ENCODE data around the gene RNF8. TPM values are rescaled to one million over a fixed set of nuclear protein-coding genes. Genes with fewer than 3 reads are reported as not detected.

Gene RNF8
- total and polyA plus RNA-seq, 2 experiments from 2014 or later, result 38.5 to 49.9 TPM

GRCh38 chr6:37409501-37409900 is 55.7 kb downstream of the RNF8 start:
- TF ChIP-seq CTCF (IDR thresholded peaks at IDR 0.05; ENCODE audit: low read depth, low read length), result no peak
- no peak overlapping the region for H3K4me3 ChIP-seq
- no peak for DNase-seq (ENCODE audit: low read depth in 1 of 2, low spot score in 1 of 2)

GRCh38 chr6:37417393-37417792 is 63.6 kb downstream of the RNF8 start:
- Histone ChIP-seq H3K27me3 (no peaks in the 10 kb centered on the region), H3K36me3 (no peaks in the 10 kb centered on the region), H3K4me3 (no peak overlapping the region), H3K4me1 (ENCODE audit: low read depth) (no peaks in the 10 kb centered on the region), H3K9me3 (ENCODE audit: low read depth) (no peaks in the 10 kb centered on the region), H3K27ac (no peak overlapping the region)
- TF ChIP-seq CTCF (IDR thresholded peaks at IDR 0.05; ENCODE audit: low read depth, low read length), result no peak
- DNase-seq (ENCODE audit: low read depth in 1 of 2, low spot score in 1 of 2), result no peak

More at GRCh38 chr6:37409501-37409900, 55.7 kb downstream of the RNF8 start:
- H3K27me3 ChIP-seq, result no peaks in the 10 kb centered on the region
- no peaks in the 10 kb centered on the region for H3K36me3 ChIP-seq
- no peaks in the 10 kb centered on the region for H3K9me3 ChIP-seq (ENCODE audit: low read depth)
- no peak overlapping the region for H3K27ac ChIP-seq
- no peaks in the 10 kb centered on the region for H3K4me1 ChIP-seq (ENCODE audit: low read depth)

GRCh38 chr6:37418722-37419121 is 64.9 kb downstream of the RNF8 start:
- no peaks in the 10 kb centered on the region for H3K4me1 ChIP-seq (ENCODE audit: low read depth)
- DNase-seq (ENCODE audit: low read depth in 1 of 2, low spot score in 1 of 2), result no peak
- H3K9me3 ChIP-seq (ENCODE audit: low read depth), result no peaks in the 10 kb centered on the region
- H3K36me3 ChIP-seq, result no peaks in the 10 kb centered on the region
- H3K27me3 ChIP-seq, result no peaks in the 10 kb centered on the region
- no peak for TF ChIP-seq CTCF (IDR thresholded peaks at IDR 0.05; ENCODE audit: low read depth, low read length)
- no peak overlapping the region for H3K27ac ChIP-seq
- H3K4me3 ChIP-seq, result no peak overlapping the region

GRCh38 chr6:37426058-37426944 is 72.5 kb downstream of the RNF8 start:
- TF ChIP-seq CTCF (IDR thresholded peaks at IDR 0.05; ENCODE audit: low read depth, low read length), result no peak
- Histone ChIP-seq H3K27me3 (no peaks in the 10 kb centered on the region), H3K27ac (no peak overlapping the region), H3K4me3 (no peak overlapping the region), H3K36me3 (no peaks in the 10 kb centered on the region), H3K4me1 (ENCODE audit: low read depth) (no peaks in the 10 kb centered on the region), H3K9me3 (ENCODE audit: low read depth) (no peaks in the 10 kb centered on the region)
- no peak for DNase-seq (ENCODE audit: low read depth in 1 of 2, low spot score in 1 of 2)

- Histone ChIP-seq H3K4me1 (ENCODE audit: low read depth) (no peaks in the 10 kb centered on the region), H3K4me3 (no peak overlapping the region), H3K9me3 (ENCODE audit: low read depth) (no peaks in the 10 kb centered on the region), H3K27ac (no peak overlapping the region), H3K27me3 (no peaks in the 10 kb centered on the region), H3K36me3 (no peaks in the 10 kb centered on the region)
- no peak for TF ChIP-seq CTCF (IDR thresholded peaks at IDR 0.05; ENCODE audit: low read depth, low read length)
- DNase-seq (ENCODE audit: low read depth in 1 of 2, low spot score in 1 of 2), result no peak
These were observed 73.2 kb downstream of the RNF8 start for GRCh38 chr6:37426945-37427510.

Data from cardiac muscle cell (in vitro differentiated cells and primary cell).